Smooth muscle cell (in vitro differentiated cells): ENCODE results near the gene SPC24. TPM values are rescaled to one million over a fixed set of nuclear protein-coding genes. Genes with fewer than 3 reads are reported as not detected.
A peak's percentile ranks its signal among the peaks of the same experiment; 100 is the strongest.

Source experiments
- DNase-seq: peaks from one replicate; lab custom pipeline; 2025; ENCODE audit not compliant: unreplicated experiment; lab: John Stamatoyannopoulos, UW
- H2AFZ ChIP-seq: fragments of 200-600 bp; sonication (generic); 2 replicates; pipeline ENCODE4 v1.6.0; 2016; ENCODE audit warnings: antibody characterized with exemption, low read depth, mild to moderate bottlenecking
- H3F3A ChIP-seq: fragments of 200-600 bp; sonication (generic); 2 replicates; pipeline ENCODE4 v1.6.0; 2017; ENCODE audit warnings: antibody characterized with exemption, low read depth
- H3K27ac ChIP-seq: fragments of 200-600 bp; sonication (generic); 2 replicates; pipeline ENCODE4 v1.5.1; 2016; ENCODE audit warnings: low read depth, mild to moderate bottlenecking
- H3K27me3 ChIP-seq: fragments of 200-600 bp; sonication (generic); 2 replicates; pipeline ENCODE4 v1.6.1; 2016; ENCODE audit warnings: low read depth, mild to moderate bottlenecking
- H3K36me3 ChIP-seq: fragments of 200-600 bp; sonication (generic); 2 replicates; pipeline ENCODE4 v1.5.1; 2016; ENCODE audit warnings: low read depth
- H3K4me1 ChIP-seq: fragments of 200-600 bp; sonication (generic); 2 replicates; pipeline ENCODE4 v1.5.1; 2016; ENCODE audit warnings: low read depth
- H3K4me2 ChIP-seq: fragments of 200-600 bp; sonication (generic); 2 replicates; pipeline ENCODE4 v1.6.0; 2016; ENCODE audit warnings: mild to moderate bottlenecking
- H3K4me3 ChIP-seq: fragments of 200-600 bp; sonication (generic); 2 replicates; pipeline ENCODE4 v1.5.1; 2016; ENCODE audit warnings: mild to moderate bottlenecking
- H3K79me2 ChIP-seq: fragments of 200-600 bp; sonication (generic); 2 replicates; pipeline ENCODE4 v1.6.0; 2016; ENCODE audit warnings: low read depth, mild to moderate bottlenecking
- H3K9ac ChIP-seq: fragments of 200-600 bp; sonication (generic); 2 replicates; pipeline ENCODE4 v1.6.0; 2016; ENCODE audit warnings: low read depth
- H3K9me3 ChIP-seq: fragments of 200-600 bp; sonication (generic); replicated peaks from 2 replicates; pipeline ENCODE4 v1.5.1; 2016; ENCODE audit warnings: low read depth
- H4K20me1 ChIP-seq: fragments of 200-600 bp; sonication (generic); 2 replicates; pipeline ENCODE4 v1.6.0; 2016; ENCODE audit warnings: low read depth
- WGBS: methylation state at CpG from one replicate; pipeline ENCODE4 v1.1.7; 2016; ENCODE audit warnings: low lambda C conversion rate; 5-methylcytosine and 5-hydroxymethylcytosine counted together
- polyA plus RNA-seq: library from polyadenylated mRNA; unstranded; fragments of >200 nt; fragmentation: Nextera tagmentation; extraction: Ambion mirVana; gene quantifications from 2 replicates; pipeline ENCODE4 v1.2.1, GENCODE V29; 2016
- total RNA-seq: library from RNA; depleted of rRNA; stranded (reverse); fragments of >200 nt; gene quantifications from 2 replicates; pipeline ENCODE4 v1.2.3, GENCODE V29; 2014
- TF ChIP-seq, protein P1 (sequence below): fragments of 200-600 bp; sonication (generic); IDR thresholded peaks from 2 replicates; pipeline ENCODE4 v1.5.1; 2017; ENCODE audit warnings: borderline replicate concordance, mild to moderate bottlenecking, antibody characterized with exemption; ENCODE audit not compliant: insufficient read depth, poor library complexity, severe bottlenecking

Gene SPC24
- total and polyA plus RNA-seq, 2 experiments from 2014 or later = 7.6 to 9.7 TPM

DNA sequence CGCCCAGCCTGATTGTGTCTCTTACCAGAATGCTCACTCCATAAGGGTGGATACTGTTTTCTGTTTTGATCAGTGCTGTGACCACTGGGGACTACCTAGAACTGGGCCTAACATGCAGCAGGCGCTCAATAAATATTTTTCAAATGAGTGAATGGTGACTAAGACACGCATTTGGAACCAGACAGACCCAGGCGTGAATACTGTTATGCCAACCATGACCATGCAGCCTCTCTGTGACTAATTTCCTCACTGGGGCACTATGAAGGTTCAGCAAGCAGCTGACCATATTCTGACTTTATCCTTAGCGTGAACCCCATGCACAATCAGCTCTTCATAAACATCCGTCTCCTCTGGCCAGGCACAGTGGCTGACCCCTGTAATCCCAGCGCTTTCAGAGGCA is 13.0 kb upstream of the SPC24 start:
- no peak overlapping the region for H3K4me2 ChIP-seq
- peak overlapping the region; percentile 89 for H3K27ac ChIP-seq
- no peak overlapping the region for H2AFZ ChIP-seq
- 47% methylated on average over 7 of the region's 7 CpGs for WGBS
- H3K36me3 ChIP-seq = peaks cover 8% of the 10 kb centered on the region
- peak overlapping the region; percentile 50 for H3K9ac ChIP-seq
- TF ChIP-seq, protein P1, sequence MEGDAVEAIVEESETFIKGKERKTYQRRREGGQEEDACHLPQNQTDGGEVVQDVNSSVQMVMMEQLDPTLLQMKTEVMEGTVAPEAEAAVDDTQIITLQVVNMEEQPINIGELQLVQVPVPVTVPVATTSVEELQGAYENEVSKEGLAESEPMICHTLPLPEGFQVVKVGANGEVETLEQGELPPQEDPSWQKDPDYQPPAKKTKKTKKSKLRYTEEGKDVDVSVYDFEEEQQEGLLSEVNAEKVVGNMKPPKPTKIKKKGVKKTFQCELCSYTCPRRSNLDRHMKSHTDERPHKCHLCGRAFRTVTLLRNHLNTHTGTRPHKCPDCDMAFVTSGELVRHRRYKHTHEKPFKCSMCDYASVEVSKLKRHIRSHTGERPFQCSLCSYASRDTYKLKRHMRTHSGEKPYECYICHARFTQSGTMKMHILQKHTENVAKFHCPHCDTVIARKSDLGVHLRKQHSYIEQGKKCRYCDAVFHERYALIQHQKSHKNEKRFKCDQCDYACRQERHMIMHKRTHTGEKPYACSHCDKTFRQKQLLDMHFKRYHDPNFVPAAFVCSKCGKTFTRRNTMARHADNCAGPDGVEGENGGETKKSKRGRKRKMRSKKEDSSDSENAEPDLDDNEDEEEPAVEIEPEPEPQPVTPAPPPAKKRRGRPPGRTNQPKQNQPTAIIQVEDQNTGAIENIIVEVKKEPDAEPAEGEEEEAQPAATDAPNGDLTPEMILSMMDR = no peak
- H3K27me3 ChIP-seq = no peaks in the 10 kb centered on the region
- no peaks in the 10 kb centered on the region for H3K4me1 ChIP-seq
- H3K79me2 ChIP-seq = no peaks in the 10 kb centered on the region
- no peak for DNase-seq
- no peaks in the 10 kb centered on the region for H3K9me3 ChIP-seq
- no peaks in the 10 kb centered on the region for H4K20me1 ChIP-seq
- no peak overlapping the region for H3K4me3 ChIP-seq
- H3F3A ChIP-seq = peaks cover 4% of the 10 kb centered on the region

DNA sequence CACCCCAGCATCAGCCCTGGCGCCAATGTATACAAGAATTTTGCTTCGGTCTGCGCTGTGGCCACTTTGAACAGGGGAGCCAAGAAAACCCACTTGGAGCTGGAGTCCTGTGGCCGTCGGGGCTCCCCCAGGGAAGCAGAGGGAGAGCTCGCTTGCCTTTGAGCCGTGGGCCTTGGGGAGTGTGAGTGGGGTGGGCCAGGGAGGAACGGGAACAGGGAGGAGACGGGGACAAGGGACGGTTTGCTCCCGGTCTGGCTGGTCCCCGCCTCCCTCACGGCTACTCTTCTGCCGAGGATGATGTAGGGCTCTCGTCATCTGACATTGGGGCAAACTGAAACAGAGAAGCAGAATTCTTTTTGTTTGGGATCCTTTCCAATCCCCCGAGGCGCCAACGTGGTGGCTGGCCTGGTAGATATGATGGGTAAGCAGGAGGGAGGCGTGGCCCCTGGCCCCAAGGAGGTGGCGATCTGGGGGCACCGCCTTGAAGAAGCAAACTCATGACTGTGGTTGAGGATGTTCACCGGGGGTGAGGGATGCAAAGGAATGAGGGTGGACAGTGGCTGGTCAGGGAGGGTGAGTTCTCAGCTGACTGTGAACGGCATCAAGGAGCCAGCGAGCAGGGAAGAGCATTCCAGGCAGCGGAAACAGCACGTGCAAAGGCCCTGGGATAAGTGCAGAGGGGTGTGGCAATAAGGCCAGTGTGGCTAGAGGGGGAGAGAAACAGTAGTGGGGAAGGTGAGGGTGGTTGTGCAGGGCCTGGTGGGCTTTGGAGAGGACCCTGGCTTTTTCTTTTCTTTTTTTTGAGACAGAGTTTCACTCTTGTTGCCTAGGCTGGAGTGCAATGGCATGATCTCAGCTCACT is 10.9 kb upstream of the SPC24 start:
- Histone ChIP-seq H3K27ac (no peak overlapping the region), H4K20me1 (no peaks in the 10 kb centered on the region), H3F3A (peaks cover 4% of the 10 kb centered on the region), H3K36me3 (peaks cover 8% of the 10 kb centered on the region), H3K27me3 (no peaks in the 10 kb centered on the region), H3K79me2 (no peaks in the 10 kb centered on the region), H3K4me3 (no peak overlapping the region), H3K4me2 (no peak overlapping the region), H2AFZ (no peak overlapping the region), H3K4me1 (no peaks in the 10 kb centered on the region), H3K9ac (no peak overlapping the region), H3K9me3 (no peaks in the 10 kb centered on the region)
- TF ChIP-seq, protein P1 = no peak
- DNase-seq = no peak
- 98% methylated on average over 26 of the region's 26 CpGs for WGBS

DNA sequence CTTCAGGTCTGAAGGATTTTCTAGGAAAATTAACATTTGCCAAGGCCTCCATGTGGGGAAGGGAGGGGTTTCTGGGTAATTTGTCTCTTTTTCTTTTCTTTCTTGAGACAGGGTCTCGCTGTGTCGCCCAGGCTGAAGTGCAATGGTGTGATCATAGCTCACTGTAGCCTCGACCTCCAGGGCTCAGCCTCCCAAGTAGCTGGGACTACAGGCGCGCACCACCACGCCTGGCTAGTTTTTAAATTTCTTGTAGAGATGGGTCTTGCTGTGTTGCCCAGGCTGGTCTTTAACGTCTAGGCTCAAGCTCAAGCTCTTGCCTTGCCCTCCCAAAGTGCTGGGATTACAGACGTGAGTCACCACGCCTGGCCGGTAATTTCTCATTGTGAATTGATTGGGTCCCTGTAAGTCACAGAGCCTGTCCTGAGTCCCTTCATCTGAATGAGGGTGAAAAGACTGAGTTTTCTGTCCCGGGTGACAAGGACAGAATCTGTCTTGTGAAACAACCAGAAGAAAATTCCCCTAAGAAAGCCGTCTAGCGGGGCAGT is 10.0 kb upstream of the SPC24 start:
- Histone ChIP-seq H3K36me3 (peaks cover 8% of the 10 kb centered on the region), H3K27ac (peak overlapping the region; percentile 34), H3K79me2 (no peaks in the 10 kb centered on the region), H3K9ac (no peak overlapping the region), H3K9me3 (no peaks in the 10 kb centered on the region), H3K27me3 (no peaks in the 10 kb centered on the region), H3K4me2 (no peak overlapping the region), H2AFZ (no peak overlapping the region), H3F3A (peaks cover 4% of the 10 kb centered on the region), H3K4me3 (no peak overlapping the region), H4K20me1 (no peaks in the 10 kb centered on the region), H3K4me1 (no peaks in the 10 kb centered on the region)
- WGBS = 93% methylated on average over 13 of the region's 13 CpGs
- DNase-seq = no peak
- TF ChIP-seq, protein P1 = no peak
